K562 (cell line): ENCODE results near the gene MEFV. TPM values are rescaled to one million over a fixed set of nuclear protein-coding genes. Genes with fewer than 3 reads are reported as not detected.

ENCODE experiments used
- AFF1 ChIP-seq, 2 experiments: fragments of 450-650 bp; IDR thresholded peaks; 2 replicates each; pipeline ENCODE4 v1.6.1; 2018; ENCODE audit warnings: mild to moderate bottlenecking in 2 of 2, low read depth in 1 of 2; ENCODE audit not compliant: partially characterized antibody in 2 of 2
- ARID1B ChIP-seq: fragments of 450-650 bp; IDR thresholded peaks from 2 replicates; pipeline ENCODE4 v1.6.1; 2016; ENCODE audit warnings: antibody characterized with exemption, mild to moderate bottlenecking, inconsistent platforms
- CEBPZ ChIP-seq: fragments of 150-350 bp; IDR thresholded peaks from 2 replicates; pipeline ENCODE4 v1.6.1; 2014; ENCODE audit warnings: low read depth, mild to moderate bottlenecking, low read length, borderline replicate concordance
- CSDE1 ChIP-seq, 2 experiments: fragments of 450-650 bp; IDR thresholded peaks; 2 replicates each; pipeline ENCODE4 v1.6.1; 2016; ENCODE audit warnings: mild to moderate bottlenecking in 1 of 2
- ETV1 ChIP-seq: fragments of 450-650 bp; conservative IDR thresholded peaks from 2 replicates; pipeline ENCODE4 v1.6.1; 2016; ENCODE audit warnings: missing genetic modification characterization, control low read depth, low read depth, missing compliant biosample characterization
- HDAC2 ChIP-seq: fragments of 450-650 bp; IDR thresholded peaks from 2 replicates; pipeline ENCODE4 v1.6.1; 2016; ENCODE audit warnings: mild to moderate bottlenecking
- PREB ChIP-seq: sonication (generic); formaldehyde crosslinking; IDR thresholded peaks from 2 replicates; pipeline ENCODE4 v1.8.1; 2023; ENCODE audit warnings: mild to moderate bottlenecking, missing genetic modification reagents
- PYGO2 ChIP-seq: fragments of 450-650 bp; IDR thresholded peaks from 2 replicates; pipeline ENCODE4 v1.6.1; 2016; ENCODE audit warnings: mild to moderate bottlenecking, missing genetic modification characterization, moderate library complexity, missing compliant biosample characterization
- TRIM28 ChIP-seq: fragments of 450-650 bp; IDR thresholded peaks from 2 replicates; pipeline ENCODE4 v1.6.1; 2017
- ZKSCAN8 ChIP-seq: fragments of 200-800 bp; sonication (Bioruptor generic); IDR thresholded peaks from 2 replicates; pipeline ENCODE4 v1.6.1; 2016; ENCODE audit warnings: missing genetic modification characterization, missing compliant biosample characterization
- ZNF609 ChIP-seq: sonication (generic); formaldehyde crosslinking; IDR thresholded peaks from 2 replicates; pipeline ENCODE4 v1.8.1; 2023; ENCODE audit warnings: missing genetic modification reagents, mild to moderate bottlenecking, borderline replicate concordance
- ZNF699 ChIP-seq: fragments of 250-450 bp; sonication (Bioruptor Pico); IDR thresholded peaks from 2 replicates; pipeline ENCODE4 v1.8.0; 2021; ENCODE audit warnings: mild to moderate bottlenecking, moderate library complexity; ENCODE audit not compliant: insufficient replicate concordance
- ZNF707 ChIP-seq: fragments of 250-450 bp; sonication (Bioruptor Pico); conservative IDR thresholded peaks from 2 replicates; pipeline ENCODE4 v1.8.0; 2022; ENCODE audit warnings: inconsistent platforms, mild to moderate bottlenecking, moderate library complexity
- polyA plus RNA-seq, 8 experiments: library from polyadenylated mRNA; depleted of rRNA in 4 of 8; stranded (reverse) in 5 of 8; unstranded in 3 of 8; fragments of >200 nt; fragmentation: Nextera tagmentation in 2 of 8; fragmentation: Illumina TruSeq in 1 of 8; extraction: Ambion mirVana in 2 of 8; extraction: Trizol in 1 of 8; gene quantifications; 2 replicates each; pipeline versions ENCODE4 v1.2.1 to v1.2.3, GENCODE V29; 2011 to 2014; ENCODE audit warnings: inconsistent platforms in 1 of 8, missing spikeins in 1 of 8
- total RNA-seq, 7 experiments: library from RNA; depleted of rRNA in 6 of 7; stranded (reverse); fragments of >200 nt in 6 of 7; fragmentation: Illumina TruSeq in 2 of 7; extraction: Trizol in 2 of 7; gene quantifications; 2 replicates each; pipeline versions ENCODE4 v1.2.1 to v1.2.3, GENCODE V29; 2011 to 2021; ENCODE audit warnings: low replicate concordance in 1 of 7

The MEFV gene
- total and polyA plus RNA-seq, 9 of the 15 experiments (the other 6 are each of a cell fraction or from before 2014, with no cell fraction given): 0.14 TPM; not detected in 8

GRCh38 chr16:3282730-3283542, 26.5 kb upstream of the MEFV start, which contains the start of gene ZNF263 (continued):
- no peak for TF ChIP-seq ZKSCAN8 (CRISPR knock-in tag)
- peak; percentile 70 for TF ChIP-seq HDAC2
- no peak for TF ChIP-seq ZNF699 (CRISPR knock-in tag)
- no peak for TF ChIP-seq ARID1B
- TF ChIP-seq TRIM28: peak; percentile 13; the same call in 1 of the 2 replicates
- peak in 1 of 2 experiments; percentile 78 for TF ChIP-seq AFF1 (IDR thresholded peaks at IDR 0.05; ENCODE audit: low read depth in 1 of 2, partially characterized antibody in 2 of 2)
- TF ChIP-seq ZNF609: no peak
- no peak for TF ChIP-seq PYGO2
- no peak; a peak in 1 of 4 replicates for TF ChIP-seq CSDE1 (IDR thresholded peaks at IDR 0.05)
- TF ChIP-seq PREB (CRISPR knock-in tag): no peak
- TF ChIP-seq CEBPZ: no peak
- TF ChIP-seq ZNF707: no peak
- TF ChIP-seq ETV1 (tag): peak; percentile 74
